Left ventricle myocardium inferior (tissue), 1 donor: Measurements from ENCODE around the gene FAM171A1. TPM values are rescaled to one million over a fixed set of nuclear protein-coding genes. Genes with fewer than 3 reads are reported as not detected.

ENCODE experiments used
- DNase-seq: peaks from one replicate; pipeline ENCODE4 v3.0.0-alpha.2; 2020
- H3K27ac ChIP-seq: fragments of 200-600 bp; replicated peaks from 2 replicates; pipeline ENCODE4 v1.8.0; 2021
- H3K27me3 ChIP-seq: fragments of 200-600 bp; 2 replicates; pipeline ENCODE4 v1.8.0; 2021; ENCODE audit warnings: low read depth
- H3K36me3 ChIP-seq: fragments of 200-600 bp; 2 replicates; pipeline ENCODE4 v1.8.0; 2021
- H3K4me1 ChIP-seq: fragments of 200-600 bp; 2 replicates; pipeline ENCODE4 v1.8.0; 2021
- H3K4me3 ChIP-seq: fragments of 200-600 bp; 2 replicates; pipeline ENCODE4 v1.8.0; 2021; ENCODE audit warnings: mild to moderate bottlenecking, moderate library complexity
- H3K9me3 ChIP-seq: fragments of 200-600 bp; replicated peaks from 2 replicates; pipeline ENCODE4 v1.8.0; 2021
- CTCF ChIP-seq: fragments of 200-600 bp; IDR thresholded peaks from 2 replicates; pipeline ENCODE4 v1.8.0; 2021; ENCODE audit warnings: antibody characterized with exemption, mild to moderate bottlenecking, borderline replicate concordance
- intact Hi-C: fragments of 100-400 bp; cut with micrococcal nuclease; formaldehyde crosslinking; loops from one replicate; pipeline ENCODE4 v1.11.0; 2022
- total RNA-seq: library from RNA; stranded (reverse); fragmentation: NEBNext Ultra II Directional; extraction: Animal tissue kit (Norgen Biotek cat#: 25700); gene quantifications from one replicate; pipeline ENCODE4 v1.2.1, GENCODE V29; 2021
- donor health status: DM: no; HTN: yes; CAD: no; lungs with severe emphysema.

Gene FAM171A1
- total RNA-seq, 1 donor from 2014 or later = 8.3 TPM

GRCh38 chr10:15167411-15168290 lies 203.4 kb downstream of the FAM171A1 start:
- intact Hi-C loops = no loop called here
- H3K27ac ChIP-seq = peak overlapping the region; percentile 97
- H3K36me3 ChIP-seq = no peaks in the 10 kb centered on the region
- peak overlapping the region; percentile 98 for H3K4me3 ChIP-seq
- peak; percentile 61 for TF ChIP-seq CTCF
- peaks cover 60% of the 10 kb centered on the region for H3K4me1 ChIP-seq
- no peaks in the 10 kb centered on the region for H3K27me3 ChIP-seq
- no peaks in the 10 kb centered on the region for H3K9me3 ChIP-seq
- peak; percentile 46 for DNase-seq

- no peaks in the 10 kb centered on the region for H3K9me3 ChIP-seq
- peaks cover 61% of the 10 kb centered on the region for H3K4me1 ChIP-seq
- DNase-seq = no peak
- no peak for TF ChIP-seq CTCF
- intact Hi-C loops = no loop called here
- peak overlapping the region; percentile 97 for H3K27ac ChIP-seq
- no peaks in the 10 kb centered on the region for H3K27me3 ChIP-seq
- peak overlapping the region; percentile 98 for H3K4me3 ChIP-seq
- H3K36me3 ChIP-seq = no peaks in the 10 kb centered on the region
Measured at GRCh38 chr10:15166325-15166724, 204.8 kb downstream of the FAM171A1 start.

- DNase-seq = no peak
- Histone ChIP-seq H3K27ac (no peak overlapping the region), H3K4me1 (peaks cover 53% of the 10 kb centered on the region), H3K9me3 (no peaks in the 10 kb centered on the region), H3K27me3 (no peaks in the 10 kb centered on the region), H3K36me3 (no peaks in the 10 kb centered on the region), H3K4me3 (no peak overlapping the region)
- intact Hi-C loops = no loop called here
- no peak for TF ChIP-seq CTCF
Measured at GRCh38 chr10:15163253-15163828, 207.7 kb downstream of the FAM171A1 start.

Other genes starting within 250 kb of the FAM171A1 start
- gene NMT2, start 202.6 kb downstream of the FAM171A1 start, total RNA-seq = 12.4 TPM